HG03196 (cell line): ENCODE measurements around the gene CCDC146.
"Not testable (repeated sequence)": the region's sequence is repeated elsewhere in the genome, so short reads cannot be mapped to it uniquely, and the experiment has no call there.

ENCODE experiments used
- ATAC-seq: cut with Tn5 transposase; IDR thresholded peaks from one replicate; pipeline ENCODE4 v1.9.1; 2021; ENCODE audit not compliant: unreplicated experiment

CCDC146 gene

DNA sequence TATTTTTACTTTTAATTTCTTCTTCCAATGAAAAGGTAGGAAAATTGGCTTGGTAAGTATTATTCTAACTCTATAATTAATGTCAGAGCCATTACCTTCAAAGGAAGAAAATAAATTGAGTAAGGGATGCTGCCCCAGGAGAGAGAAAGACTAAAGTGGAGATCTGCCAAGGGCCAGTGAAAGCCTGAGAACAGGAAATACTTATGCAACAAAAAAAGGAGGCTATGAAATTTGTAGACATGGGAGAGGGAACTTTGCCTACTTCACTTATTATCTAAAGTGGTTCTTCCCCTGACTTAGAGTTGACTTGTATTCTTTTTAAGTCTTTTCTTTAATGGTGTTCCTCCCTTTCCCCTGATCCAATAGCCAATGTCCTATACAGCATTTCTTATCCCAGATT lies 29.8 kb downstream of the CCDC146 start:
- not testable (repeated sequence) for ATAC-seq

DNA sequence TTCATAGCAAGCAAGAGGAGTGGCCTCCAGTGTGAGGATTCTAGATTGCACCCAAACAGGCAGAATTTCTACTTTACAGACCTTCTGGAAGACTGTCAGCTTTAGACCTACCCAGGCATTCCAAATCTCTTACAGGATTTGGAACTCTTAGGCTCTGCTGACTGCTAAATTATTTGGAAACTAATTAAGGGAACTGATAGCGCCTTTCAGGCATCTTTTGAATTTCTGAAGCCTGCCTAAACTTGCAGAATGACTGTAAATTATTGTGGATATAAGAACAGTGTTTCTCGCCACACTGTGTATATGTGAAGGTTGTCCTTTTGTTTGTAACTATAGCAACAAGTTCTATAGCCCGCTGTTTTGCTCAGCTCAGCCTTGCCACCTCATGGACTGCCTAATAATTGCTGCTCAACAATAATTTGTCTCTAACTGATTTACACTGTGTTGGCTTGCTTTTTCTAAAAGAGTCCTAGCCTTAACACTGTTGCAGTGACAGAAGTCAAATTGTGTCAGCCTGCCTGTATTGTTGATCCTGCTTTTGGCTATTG lies 32.6 kb downstream of the CCDC146 start:
- ATAC-seq = peak; percentile 42

DNA sequence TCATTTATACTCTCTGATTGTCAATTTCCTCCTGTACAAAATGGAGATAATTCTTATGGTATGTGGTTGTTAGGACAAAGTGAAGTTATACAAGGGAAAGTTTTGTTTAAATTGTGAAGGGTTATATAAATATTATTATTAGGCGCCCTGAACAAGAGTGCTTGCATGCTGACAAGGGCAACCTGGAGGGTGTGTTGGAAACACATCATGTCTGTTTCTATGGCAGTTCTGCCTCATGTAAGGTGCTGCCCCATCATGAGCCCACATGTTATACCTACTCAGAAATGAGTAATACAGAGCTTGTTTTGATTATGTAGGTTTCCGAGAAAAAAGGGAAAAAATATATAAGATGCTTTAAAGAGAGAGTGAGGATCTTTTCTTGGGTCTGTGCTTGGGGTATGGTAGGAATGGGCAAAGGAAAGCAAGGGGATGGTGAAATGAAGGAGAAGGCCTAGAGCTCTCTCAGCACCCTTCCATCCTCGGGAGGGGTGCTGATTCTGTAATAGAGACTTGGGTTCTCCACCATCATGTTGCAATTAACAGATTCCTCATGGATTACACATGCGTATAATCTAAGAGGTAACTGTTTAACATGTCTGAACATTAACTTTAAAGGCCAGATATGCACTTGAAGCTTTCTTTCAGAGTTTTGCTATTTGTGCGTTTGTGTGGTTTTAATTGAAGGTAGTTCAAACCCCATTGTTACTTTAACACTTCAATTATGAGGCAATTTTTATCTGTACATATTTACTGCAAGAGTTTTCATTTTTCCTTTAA lies 33.4 kb downstream of the CCDC146 start:
- not testable (repeated sequence) for ATAC-seq

DNA sequence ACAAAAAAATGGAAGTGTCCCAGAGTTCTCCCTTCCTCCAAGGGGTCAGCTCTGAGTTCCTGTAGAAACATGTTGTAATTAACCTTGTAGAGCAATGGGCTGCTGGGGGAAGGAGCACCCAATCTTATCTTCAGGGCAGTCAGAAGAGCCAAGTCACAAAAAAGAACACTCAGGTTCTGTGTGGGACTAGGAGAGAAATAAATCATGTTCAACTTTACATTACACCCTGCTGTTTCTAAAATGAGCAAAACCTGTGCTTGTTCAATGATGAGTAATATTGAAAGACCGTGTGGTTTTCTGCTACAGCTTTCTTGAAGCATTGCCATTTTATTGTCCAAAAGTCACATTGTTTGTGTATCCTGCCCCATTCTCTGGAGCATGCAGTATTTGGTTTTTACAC lies 34.6 kb downstream of the CCDC146 start:
- peak; percentile 82 for ATAC-seq

DNA sequence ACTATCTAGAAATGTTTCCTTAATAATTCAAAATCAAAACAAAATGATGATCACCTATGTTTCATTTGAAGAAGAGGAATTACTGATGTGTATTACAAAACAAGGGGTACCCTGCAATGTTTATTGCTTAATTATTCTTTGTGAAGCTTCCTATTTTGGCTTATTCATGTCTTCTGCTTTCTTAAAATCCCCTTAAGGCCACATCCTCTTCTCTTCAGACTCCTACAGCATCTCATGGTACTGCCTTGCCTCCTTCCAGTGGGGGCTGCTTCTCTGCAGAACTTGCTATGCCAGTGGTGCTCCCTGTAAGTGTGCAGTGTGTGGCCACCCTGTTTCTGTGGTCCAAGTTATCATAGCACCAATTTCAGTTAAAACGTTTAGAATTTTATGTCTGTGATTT lies 35.0 kb downstream of the CCDC146 start:
- ATAC-seq = peak; percentile 75

DNA sequence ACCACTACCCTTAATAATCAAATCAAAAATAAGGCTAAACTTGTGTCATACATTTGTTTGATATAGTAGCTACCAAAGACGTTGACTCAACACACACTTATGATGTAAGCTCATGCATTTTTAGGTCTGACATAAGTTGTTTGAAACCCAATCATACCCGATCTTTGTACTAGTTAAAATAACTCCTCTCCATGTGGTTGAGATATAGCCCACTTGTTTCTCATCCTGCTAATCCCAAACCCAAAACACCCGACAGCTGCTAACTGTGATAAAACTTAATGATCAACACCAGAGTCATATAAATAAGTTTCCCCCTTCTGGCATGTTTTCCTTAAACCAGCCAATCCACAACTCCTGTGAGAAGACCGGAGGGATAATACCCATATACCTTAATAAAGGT lies 48.7 kb downstream of the CCDC146 start:
- ATAC-seq = not testable (repeated sequence)

DNA sequence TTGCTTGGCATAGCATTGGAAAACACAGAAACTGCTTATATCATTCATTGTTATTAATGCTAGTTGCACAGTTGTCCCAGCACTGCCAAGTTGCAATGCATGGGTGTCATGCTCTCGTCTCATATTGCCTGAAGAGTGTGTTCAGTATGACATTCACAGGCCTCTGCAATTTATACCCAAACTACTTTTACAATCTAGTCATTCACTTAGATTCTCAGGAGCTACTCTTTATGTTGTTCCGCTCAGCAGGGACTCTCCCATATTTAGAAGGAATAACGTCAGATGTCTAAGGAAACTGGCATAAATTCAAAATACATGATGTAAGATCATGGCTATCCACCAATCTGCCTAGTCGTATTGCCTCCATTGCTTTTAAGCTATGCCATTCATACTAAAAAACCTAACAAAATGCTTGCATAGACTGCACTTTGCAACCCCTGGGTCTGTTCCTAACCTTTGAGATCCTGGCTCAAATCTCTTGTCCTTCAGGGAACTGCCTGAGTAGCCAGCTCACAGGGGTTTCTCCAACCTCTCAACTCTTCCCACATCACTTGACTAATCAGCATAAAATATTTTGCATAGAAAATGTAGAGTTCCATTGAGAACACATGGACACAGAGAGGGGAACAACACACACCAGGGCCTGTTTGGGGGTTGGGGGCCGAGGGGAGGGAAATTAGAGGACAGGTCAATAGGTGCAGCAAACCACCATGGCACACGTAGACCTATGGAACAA lies 50.2 kb downstream of the CCDC146 start:
- ATAC-seq = not testable (repeated sequence)

DNA sequence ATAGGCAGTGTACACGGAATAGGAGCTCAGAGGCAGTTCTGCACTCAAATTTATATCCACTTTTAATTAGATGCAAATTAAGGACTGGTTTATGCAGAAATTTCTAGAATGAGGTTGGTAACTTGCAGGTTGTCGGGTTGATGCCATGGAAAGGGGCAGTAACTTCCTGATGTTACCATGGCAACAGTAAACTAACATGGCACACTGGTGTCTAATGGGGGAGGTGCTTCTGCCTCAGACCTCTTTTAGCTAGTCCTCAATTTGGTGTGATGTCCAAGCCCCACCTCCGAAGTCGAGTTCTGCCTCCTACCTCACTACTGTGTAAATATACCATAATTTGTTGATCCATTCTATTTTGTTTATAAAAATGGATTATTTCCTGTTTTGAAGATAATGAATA lies 52.0 kb downstream of the CCDC146 start:
- ATAC-seq = not testable (repeated sequence)

DNA sequence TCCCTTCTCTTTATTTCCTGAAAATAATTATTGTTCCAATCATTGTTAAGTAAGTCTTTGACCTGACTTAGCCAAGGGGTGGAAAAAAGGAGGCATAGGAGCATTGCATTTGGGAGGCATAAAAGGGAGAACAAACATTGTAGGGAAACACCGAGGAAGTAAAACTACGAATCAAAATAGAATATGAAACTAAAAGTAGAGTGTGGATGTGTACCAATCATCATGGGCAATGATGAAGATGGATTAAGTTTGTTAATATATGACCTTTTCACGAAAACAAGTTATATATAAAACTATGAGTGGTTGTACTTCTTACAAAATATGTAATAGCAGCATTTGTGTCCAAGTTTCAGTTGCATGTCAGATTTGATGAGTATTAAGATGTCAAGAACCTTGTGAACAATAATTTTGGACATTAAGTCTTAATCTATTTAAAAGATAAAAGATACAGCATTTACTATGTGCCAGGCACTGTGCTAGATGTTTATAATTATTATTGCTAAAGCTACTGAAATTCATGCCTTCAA lies 52.9 kb downstream of the CCDC146 start:
- peak; percentile 80 for ATAC-seq

DNA sequence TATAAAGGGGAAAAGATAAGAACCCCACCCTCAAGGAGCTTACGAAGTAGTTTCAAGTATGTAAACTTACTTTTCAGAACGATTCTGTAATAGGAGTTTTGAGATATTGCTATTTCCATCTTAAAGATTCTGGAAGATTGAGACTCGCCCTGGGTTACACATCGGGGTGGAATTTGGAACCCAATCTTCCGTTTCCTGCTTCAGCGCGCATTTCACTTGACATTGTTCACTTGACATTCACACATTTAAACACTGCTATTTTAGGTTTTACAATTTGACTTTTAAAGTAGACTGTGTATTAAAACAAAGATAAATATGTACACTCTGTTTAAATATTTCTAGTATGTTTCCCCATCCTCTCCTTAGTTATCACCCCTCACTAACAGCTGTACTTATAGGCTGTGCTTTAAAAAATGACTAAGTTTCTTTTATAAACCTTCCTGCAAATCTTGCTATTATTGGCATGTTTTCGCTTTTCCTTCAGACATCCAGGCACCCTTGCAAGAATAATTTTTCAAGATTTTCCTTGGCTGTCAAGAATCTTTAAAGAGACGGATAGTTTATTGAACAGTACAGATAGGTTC lies 55.0 kb downstream of the CCDC146 start:
- ATAC-seq = not testable (repeated sequence)

DNA sequence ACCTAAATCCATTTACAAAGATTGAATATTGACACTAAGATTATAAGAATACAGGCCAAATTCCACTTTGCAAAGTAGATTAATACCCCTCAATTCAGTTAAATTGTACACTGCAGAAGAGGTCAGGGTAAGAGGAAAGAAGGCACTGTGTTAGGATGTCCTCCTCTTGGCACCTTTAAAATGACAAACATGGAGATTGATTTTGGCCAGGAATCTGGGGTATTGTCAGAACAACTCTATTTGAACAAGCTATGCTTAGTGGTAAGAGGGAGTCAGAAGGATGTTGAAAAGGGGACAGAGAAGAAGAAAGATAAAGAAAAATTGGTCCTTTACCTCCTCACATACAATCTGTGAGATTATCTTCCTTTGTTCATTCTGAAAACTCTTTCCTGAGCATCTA lies 55.6 kb downstream of the CCDC146 start:
- ATAC-seq = not testable (repeated sequence)

DNA sequence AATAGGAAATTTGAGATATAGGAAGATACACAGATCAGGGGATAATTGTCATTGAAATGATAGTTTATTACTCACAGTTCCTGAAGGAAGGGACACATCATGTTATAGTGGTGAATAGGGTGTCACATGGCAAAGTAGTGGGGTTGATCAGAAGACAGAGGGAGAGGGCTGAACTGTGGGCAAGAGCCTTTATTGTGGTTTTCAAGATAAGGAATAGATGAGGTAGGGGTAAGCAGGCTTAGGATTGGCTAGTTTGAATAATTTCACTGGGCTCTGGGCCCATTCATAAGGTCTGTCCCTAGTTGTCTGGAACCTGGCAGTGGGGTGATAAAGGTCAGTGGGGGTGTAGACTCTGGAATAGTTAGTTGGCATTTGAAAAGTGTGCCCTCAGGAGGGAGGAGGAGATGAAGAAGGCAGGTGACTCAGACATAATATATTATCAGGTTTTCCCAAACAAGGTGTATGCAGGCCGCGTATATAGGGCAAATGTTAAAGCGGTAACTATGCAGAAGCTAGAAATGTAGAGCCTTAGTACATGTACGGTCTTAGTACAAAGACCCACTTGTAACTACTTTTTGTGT lies 58.7 kb downstream of the CCDC146 start:
- ATAC-seq = no peak

DNA sequence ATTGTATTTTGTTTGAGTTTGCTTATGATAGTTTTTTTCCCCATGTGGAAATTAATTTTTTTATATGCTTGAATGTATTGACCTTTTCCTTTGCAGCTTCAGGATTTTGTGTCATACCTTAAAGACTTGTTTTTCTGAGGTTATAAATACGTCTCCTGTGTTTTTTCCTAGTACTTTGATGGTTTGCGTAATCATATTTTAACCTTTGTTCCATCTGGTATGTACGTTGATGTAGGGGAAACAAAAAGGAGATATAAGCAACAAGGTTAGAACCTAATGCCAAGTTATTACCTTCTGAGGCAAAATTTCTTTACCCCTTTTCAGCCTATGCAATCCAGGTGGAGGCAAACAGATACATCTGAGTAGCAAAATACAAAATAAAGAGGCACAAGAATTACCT lies 59.3 kb downstream of the CCDC146 start:
- ATAC-seq = no peak

DNA sequence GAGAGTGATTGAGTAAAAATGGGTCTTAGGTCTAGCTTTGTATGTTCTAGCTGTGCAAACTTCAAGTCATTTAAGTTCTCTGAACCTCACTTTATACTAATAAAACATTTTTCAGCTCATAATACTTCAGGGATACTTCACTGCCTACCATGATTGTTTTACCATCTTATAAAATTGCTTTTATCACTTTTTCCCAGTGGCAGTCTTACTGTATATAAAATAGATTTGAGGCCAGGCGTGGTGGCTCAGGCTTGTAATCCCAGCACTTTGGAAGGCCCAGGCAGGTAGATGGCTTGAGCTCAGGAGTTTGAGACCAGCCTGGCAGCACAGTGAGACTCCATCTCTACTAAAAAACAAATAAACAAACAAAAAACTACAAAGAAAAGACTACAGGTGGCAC lies 59.8 kb downstream of the CCDC146 start:
- no peak for ATAC-seq

DNA sequence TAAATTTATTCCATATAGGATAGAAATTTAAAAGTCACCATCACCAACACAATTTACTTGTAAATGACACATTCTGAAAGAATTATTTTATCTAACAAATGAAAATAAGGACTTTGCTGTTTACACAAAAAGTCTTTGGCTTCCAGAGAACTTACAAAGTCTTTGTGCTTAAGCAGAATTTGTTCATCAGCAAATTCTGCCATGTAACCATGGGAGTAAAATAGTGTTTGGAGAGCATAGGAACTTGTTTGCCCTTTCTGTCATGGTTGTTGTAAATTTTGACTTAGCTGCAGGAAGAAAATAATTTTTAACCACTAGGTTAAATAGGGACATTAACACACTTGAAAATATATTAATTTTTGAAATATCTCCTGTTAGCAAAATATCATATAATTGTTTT lies 62.0 kb downstream of the CCDC146 start:
- ATAC-seq = no peak

DNA sequence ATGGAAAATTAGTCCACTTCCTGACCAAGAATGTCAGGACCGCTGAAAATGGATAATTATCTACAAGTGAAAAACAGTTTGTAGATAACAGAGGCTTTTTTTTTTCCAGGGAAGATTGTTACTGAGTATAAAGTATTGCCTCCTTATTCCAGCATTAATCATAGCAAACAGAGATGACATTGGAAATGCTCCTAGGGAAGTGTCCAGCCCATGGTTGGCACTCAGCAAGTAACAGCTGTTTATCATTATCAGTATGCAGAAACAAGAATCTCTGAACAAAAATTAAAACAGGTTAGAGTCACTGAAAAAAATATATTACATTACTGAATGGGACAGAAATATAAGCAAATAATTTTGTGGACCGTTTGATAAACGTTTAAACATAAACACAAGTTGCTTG lies 62.6 kb downstream of the CCDC146 start:
- ATAC-seq = no peak

DNA sequence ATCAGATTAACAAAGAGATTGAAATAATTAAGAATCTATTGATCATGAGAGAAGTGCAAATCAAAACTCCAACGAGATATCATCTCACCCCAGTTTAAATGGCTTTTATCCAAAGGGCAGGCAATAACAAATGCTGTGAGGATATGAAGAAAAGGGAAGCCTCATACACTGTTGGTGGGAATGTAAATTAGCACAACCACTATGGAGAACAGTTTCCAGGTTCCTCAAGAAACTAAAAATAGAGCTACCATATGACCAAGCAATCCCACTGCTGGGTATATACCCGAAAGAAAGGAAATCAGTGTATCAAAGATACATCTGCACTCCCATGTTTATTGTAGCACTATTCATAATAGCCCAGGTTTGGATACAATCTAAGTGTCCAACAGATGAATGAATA lies 63.5 kb downstream of the CCDC146 start:
- no peak for ATAC-seq

DNA sequence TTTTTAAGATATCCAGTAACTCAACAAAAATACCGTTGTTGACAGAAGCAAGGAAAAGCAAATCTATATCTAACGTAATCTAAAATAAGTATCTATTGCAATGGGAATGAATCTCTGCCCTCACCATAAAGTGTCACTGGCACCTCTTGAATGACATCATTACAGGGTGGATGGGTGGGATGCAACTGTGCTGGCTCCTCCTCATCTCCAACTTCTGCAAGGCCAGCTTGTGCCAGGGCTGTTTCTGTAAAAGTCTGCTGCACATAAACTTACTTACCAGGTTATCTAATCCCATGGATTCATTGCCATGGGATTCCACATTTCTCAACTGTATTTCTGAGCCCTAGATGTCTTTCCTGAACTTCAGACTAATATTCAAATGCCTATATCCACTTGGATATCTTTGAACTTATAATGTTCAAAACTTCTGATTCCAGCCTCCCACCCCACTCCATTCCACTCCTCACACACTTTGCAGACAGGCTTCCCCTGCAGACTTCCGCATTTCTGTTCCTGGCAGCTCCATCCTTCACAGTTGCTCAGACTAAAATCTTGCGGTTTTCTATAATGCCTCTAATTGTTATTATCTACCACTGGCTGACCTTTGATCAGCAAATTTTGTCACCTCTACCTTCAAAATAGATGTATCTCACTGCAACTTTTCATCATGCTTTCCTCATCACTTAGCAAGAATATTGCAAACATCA lies 66.5 kb downstream of the CCDC146 start:
- no peak for ATAC-seq

DNA sequence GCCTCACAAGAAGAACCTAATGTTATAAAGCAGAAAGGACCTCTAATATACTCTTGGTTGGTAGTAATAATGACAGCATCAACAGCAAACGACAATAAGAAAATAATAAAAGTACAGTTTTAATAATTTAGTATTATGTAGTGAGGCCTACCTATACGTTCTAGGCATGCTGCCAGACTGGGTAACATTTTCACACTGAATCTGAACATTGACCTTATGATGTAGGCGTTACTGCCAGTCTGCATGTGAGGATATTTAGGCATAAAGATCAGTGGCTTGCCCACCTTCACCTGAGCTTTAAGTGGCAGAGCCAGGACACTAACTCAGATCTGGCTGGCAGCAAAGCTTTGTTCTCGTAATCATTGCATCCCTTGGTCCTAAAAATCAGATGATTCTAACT lies 74.7 kb downstream of the CCDC146 start:
- no peak for ATAC-seq
